ENCODE measurements around the gene UACA. TPM values are rescaled to one million over a fixed set of nuclear protein-coding genes. Genes with fewer than 3 reads are reported as not detected.
A peak's percentile ranks its signal among the peaks of the same experiment; 100 is the strongest.

The UACA gene
- total RNA-seq, 1 donor from 2014 or later, result 35.7 TPM

DNA sequence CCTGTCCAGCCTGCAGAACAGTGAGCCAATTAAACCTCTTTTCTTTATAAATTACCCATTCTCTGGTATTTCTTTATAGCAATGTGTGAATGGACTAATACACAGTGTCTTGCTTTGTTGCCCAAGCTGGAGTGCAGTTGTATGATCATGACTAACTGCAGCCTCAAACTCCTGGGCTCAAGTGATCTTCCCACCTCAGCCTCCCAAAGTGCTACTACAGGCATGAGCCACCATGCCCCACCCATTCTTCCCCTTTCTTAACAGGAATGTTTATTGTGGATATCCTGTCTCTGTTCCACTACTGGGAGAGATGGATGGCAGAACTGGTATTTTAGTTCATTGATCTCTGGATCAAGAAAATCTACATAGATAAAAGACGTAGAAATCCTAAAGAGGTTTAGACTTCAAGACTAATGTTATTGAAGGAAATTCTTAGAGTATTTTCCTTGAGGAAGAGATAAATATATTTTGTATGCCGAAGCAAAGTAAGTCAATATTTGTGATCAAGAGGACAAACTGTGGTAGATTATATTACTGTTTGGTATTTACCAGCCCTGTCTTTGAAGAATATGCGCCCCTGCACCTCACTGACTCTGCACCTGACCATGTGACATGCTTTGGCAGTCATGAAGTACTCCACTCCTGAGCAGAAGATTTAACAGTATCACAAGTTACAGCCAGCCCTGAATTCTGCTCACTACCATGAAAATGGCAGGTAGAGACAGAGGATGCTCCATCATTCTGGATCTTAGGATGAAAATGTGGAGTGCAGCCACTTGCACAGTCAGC is 42.9 kb downstream of the UACA start:
- no peaks in the 10 kb centered on the region for H3K27me3 ChIP-seq (ENCODE audit: low read depth)
- intact Hi-C loops (cut with DNase I), result no loop called here
- ATAC-seq (no peak), DNase-seq (no peak)
- no peak overlapping the region for H3K27ac ChIP-seq
- no peaks in the 10 kb centered on the region for H3K9me3 ChIP-seq
- TF ChIP-seq, protein P1, sequence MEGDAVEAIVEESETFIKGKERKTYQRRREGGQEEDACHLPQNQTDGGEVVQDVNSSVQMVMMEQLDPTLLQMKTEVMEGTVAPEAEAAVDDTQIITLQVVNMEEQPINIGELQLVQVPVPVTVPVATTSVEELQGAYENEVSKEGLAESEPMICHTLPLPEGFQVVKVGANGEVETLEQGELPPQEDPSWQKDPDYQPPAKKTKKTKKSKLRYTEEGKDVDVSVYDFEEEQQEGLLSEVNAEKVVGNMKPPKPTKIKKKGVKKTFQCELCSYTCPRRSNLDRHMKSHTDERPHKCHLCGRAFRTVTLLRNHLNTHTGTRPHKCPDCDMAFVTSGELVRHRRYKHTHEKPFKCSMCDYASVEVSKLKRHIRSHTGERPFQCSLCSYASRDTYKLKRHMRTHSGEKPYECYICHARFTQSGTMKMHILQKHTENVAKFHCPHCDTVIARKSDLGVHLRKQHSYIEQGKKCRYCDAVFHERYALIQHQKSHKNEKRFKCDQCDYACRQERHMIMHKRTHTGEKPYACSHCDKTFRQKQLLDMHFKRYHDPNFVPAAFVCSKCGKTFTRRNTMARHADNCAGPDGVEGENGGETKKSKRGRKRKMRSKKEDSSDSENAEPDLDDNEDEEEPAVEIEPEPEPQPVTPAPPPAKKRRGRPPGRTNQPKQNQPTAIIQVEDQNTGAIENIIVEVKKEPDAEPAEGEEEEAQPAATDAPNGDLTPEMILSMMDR (IDR thresholded peaks at IDR 0.05), result no peak
- H3K4me1 ChIP-seq, result peaks cover 25% of the 10 kb centered on the region
- H3K4me3 ChIP-seq, result no peak overlapping the region
- no peaks in the 10 kb centered on the region for H3K36me3 ChIP-seq

DNA sequence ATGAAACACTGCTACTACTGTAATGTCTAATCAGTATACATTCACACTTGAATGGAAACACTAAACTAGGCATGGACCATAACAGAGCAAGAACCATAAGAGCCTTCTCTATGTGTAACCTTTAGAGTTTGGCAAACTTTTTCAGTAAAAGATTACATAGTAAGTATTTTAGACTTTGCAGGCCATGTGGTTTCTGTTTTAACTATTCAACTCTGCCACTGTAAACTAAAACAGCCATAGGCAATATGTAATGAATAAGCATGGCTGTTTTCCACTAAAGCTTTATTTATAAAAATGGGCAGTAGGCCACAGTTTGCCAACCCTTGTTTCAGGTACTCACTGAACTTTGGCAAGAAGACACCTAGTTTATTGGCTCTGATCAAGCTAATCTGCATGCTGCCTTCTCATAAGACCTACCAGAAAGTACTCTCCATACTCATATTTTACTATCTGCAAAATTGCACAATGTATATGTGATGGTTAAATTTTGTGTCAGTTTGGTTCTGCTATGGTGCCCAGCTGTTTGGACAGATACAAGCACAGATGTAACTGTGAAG is 46.0 kb downstream of the UACA start:
- Histone ChIP-seq H3K36me3 (no peaks in the 10 kb centered on the region), H3K4me1 (peaks cover 46% of the 10 kb centered on the region), H3K4me3 (no peak overlapping the region), H3K9me3 (no peaks in the 10 kb centered on the region), H3K27ac (no peak overlapping the region), H3K27me3 (ENCODE audit: low read depth) (no peaks in the 10 kb centered on the region)
- intact Hi-C loops (cut with DNase I), result no loop called here
- TF ChIP-seq, protein P1 (IDR thresholded peaks at IDR 0.05), result no peak
- ATAC-seq (no peak), DNase-seq (no peak)

DNA sequence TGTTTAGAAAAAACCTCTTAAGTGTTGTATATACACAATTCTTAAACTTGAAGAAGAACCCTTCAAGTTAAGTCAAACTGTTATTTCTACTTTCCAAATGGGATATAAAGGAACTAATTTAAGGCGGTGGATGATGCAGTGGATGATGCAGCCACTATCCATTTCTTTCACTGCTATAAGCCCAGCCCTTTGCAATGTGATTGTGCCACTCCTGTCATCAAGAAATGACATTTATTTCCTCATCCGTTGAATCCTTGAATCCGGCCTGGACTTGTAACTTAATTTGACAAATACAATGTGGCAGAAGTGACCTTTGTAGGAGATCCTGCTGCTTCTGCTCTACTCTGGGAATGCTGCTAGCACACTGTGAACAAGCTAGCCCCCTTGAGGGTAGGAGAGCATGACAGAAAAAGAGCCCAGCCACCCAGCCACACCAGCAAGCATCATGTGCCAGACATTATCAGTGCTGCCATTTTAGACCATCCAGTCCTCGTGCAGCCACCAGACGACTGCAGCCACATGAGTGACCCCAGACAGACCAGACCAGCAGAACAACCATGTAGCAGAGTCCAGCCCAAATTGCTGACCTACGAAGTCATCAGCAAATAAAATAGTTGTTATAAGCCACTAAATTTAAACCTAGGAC is 47.4 kb downstream of the UACA start:
- Histone ChIP-seq H3K4me1 (peaks cover 48% of the 10 kb centered on the region), H3K27ac (no peak overlapping the region)
- ATAC-seq, result no peak

DNA sequence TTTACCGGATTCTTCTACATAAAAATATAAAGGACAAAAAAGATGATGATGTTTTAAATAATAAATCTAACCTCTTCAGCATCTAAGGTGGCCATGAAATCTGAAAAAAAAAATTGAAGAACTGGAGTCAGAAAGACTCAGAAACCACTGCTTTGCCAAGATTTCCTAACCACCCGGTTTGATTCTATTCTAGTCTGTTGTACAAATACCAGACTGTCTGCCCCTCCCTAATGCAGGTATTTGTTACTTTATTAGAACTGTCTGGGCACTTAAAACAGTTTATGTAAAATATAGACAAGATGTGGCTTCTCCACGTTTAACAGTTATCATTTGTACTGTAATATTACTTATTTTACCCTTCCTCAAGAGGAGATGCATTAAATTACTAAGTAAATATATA is 48.8 kb downstream of the UACA start:
- no peaks in the 10 kb centered on the region for H3K9me3 ChIP-seq
- H3K27ac ChIP-seq, result peak overlapping the region; percentile 42
- intact Hi-C loops (cut with DNase I), result no loop called here
- H3K27me3 ChIP-seq (ENCODE audit: low read depth), result no peaks in the 10 kb centered on the region
- no peak overlapping the region for H3K4me3 ChIP-seq
- DNase-seq (no peak), ATAC-seq (no peak)
- no peaks in the 10 kb centered on the region for H3K36me3 ChIP-seq
- TF ChIP-seq, protein P1 (IDR thresholded peaks at IDR 0.05), result no peak
- peaks cover 40% of the 10 kb centered on the region for H3K4me1 ChIP-seq

More for the DNA sequence above, 47.4 kb downstream of the UACA start:
- Histone ChIP-seq H3K27me3 (ENCODE audit: low read depth) (no peaks in the 10 kb centered on the region), H3K9me3 (no peaks in the 10 kb centered on the region), H3K4me3 (no peak overlapping the region), H3K36me3 (no peaks in the 10 kb centered on the region)
- TF ChIP-seq, protein P1 (IDR thresholded peaks at IDR 0.05), result no peak
- no peak for DNase-seq
- intact Hi-C loops (cut with DNase I), result no loop called here

DNA sequence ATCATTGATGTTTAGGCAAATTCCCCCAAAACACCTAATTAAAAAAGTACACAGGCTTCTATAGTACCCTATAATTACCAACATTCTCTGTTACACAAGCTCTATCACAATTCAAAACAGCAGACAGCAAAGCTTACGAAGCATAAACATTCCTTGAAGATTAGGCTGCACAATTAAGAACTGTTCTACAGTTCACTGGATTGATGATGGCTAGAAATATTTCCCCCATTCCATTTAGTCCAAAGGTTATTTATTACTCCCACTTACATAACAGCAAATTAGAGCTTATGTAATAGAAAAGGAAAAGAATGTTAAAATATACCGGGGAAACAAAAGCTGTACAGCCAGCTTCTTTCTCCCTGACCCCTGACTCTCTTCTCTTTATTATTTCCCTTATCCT is 49.3 kb downstream of the UACA start:
- no peak for DNase-seq
- peaks cover 40% of the 10 kb centered on the region for H3K4me1 ChIP-seq
- H3K9me3 ChIP-seq, result no peaks in the 10 kb centered on the region
- H3K36me3 ChIP-seq, result no peaks in the 10 kb centered on the region
- no peak overlapping the region for H3K4me3 ChIP-seq
- intact Hi-C loops (cut with DNase I), result no loop called here
- TF ChIP-seq, protein P1 (IDR thresholded peaks at IDR 0.05), result no peak
- no peaks in the 10 kb centered on the region for H3K27me3 ChIP-seq (ENCODE audit: low read depth)
- peak overlapping the region; percentile 58 for H3K27ac ChIP-seq
- ATAC-seq, result peak; percentile 17 to 54
